Neural crest cell (in vitro differentiated cells): ENCODE measurements around the gene ADORA2B. TPM values are rescaled to one million over a fixed set of nuclear protein-coding genes. Genes with fewer than 3 reads are reported as not detected.

Source experiments
- DNase-seq: peaks from one replicate; pipeline ENCODE4 v3.0.0; 2021; ENCODE audit warnings: low read depth, mixed read lengths, low spot score
- H3K27ac Mint-ChIP-seq: one replicate; pipeline ENCODE4 v1.8.0; 2021; ENCODE audit warnings: mild to moderate bottlenecking, mixed read lengths; ENCODE audit not compliant: unreplicated experiment
- H3K27me3 Mint-ChIP-seq: 2 replicates; pipeline ENCODE4 v1.8.0; 2021; ENCODE audit warnings: low read depth, mild to moderate bottlenecking, mixed read lengths
- H3K36me3 Mint-ChIP-seq: 2 replicates; pipeline ENCODE4 v1.8.0; 2021; ENCODE audit warnings: low read depth, mild to moderate bottlenecking, mixed read lengths
- H3K4me1 Mint-ChIP-seq: 2 replicates; pipeline ENCODE4 v1.8.0; 2021; ENCODE audit warnings: mixed read lengths
- H3K4me3 Mint-ChIP-seq: one replicate; pipeline ENCODE4 v1.8.0; 2021; ENCODE audit warnings: mild to moderate bottlenecking, mixed read lengths
- H3K9me3 Mint-ChIP-seq: 2 replicates; pipeline ENCODE4 v1.8.0; 2021; ENCODE audit warnings: mixed read lengths
- total RNA-seq: library from RNA; stranded (reverse); gene quantifications from 2 replicates; pipeline ENCODE4 v1.2.1, GENCODE V29; 2021
- TF ChIP-seq, protein P1 (sequence below): fragments of 200-600 bp; sonication (generic); conservative IDR thresholded peaks from 2 replicates; pipeline ENCODE4 v1.5.0; 2021; ENCODE audit warnings: antibody characterized with exemption, mild to moderate bottlenecking

The ADORA2B gene
- total RNA-seq, 1 donor from 2014 or later: 0.98 TPM

DNA sequence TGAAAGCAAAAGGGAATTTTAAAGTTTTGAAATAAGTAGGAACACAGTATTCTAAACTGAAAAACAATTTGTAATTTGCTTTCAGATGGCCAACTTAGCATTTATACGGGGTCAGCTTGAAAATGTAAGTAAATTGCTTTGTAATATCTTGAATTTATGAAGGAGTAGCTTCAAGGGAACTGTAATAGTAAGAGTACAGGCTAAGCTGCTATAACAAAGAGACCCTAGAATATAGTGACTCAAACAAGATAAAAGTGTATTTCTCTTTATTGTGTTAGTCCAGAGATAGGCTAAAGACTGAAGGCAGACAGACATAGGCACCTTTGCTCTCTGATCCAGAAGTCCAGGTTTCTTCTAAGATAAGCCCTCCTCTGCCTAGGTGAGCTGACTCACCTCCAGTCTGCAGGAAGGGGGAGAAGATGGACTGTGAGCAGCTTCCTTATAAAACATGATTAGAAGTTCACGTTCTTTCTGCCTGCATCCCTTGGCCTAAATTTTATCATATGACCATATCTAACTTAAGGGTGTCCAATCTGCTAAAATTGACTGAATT lies 57.9 kb downstream of the ADORA2B start:
- peaks cover 29% of the 10 kb centered on the region for H3K4me1 Mint-ChIP-seq
- peaks cover 6% of the 10 kb centered on the region for H3K9me3 Mint-ChIP-seq
- H3K27ac Mint-ChIP-seq: no peak overlapping the region
- no peaks in the 10 kb centered on the region for H3K27me3 Mint-ChIP-seq
- no peak for DNase-seq
- peaks cover 50% of the 10 kb centered on the region for H3K36me3 Mint-ChIP-seq
- peak overlapping the region; percentile 91 for H3K4me3 Mint-ChIP-seq
- TF ChIP-seq, protein P1, sequence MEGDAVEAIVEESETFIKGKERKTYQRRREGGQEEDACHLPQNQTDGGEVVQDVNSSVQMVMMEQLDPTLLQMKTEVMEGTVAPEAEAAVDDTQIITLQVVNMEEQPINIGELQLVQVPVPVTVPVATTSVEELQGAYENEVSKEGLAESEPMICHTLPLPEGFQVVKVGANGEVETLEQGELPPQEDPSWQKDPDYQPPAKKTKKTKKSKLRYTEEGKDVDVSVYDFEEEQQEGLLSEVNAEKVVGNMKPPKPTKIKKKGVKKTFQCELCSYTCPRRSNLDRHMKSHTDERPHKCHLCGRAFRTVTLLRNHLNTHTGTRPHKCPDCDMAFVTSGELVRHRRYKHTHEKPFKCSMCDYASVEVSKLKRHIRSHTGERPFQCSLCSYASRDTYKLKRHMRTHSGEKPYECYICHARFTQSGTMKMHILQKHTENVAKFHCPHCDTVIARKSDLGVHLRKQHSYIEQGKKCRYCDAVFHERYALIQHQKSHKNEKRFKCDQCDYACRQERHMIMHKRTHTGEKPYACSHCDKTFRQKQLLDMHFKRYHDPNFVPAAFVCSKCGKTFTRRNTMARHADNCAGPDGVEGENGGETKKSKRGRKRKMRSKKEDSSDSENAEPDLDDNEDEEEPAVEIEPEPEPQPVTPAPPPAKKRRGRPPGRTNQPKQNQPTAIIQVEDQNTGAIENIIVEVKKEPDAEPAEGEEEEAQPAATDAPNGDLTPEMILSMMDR: no peak

DNA sequence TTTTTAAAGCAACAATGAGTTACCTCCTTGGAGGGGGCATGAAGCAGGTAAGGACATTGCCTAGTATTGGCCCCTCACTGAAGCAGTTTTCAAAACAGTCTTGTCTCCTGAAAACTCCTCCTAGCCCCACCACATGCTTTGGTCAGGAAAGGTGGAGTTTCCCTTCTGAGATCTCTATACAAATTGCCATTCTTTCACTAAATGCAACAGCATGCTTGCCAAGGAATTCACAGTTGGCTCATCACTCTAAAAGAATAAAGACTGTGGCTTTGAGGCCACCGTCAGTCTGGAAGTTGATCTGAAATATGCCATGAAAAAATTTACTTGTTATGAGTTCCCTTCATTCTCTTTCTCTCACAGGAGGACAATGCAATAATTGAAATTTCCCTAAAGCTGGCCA lies 58.9 kb downstream of the ADORA2B start:
- Mint-ChIP-seq H3K4me3 (no peak overlapping the region), H3K27me3 (no peaks in the 10 kb centered on the region), H3K36me3 (peaks cover 59% of the 10 kb centered on the region), H3K27ac (no peak overlapping the region), H3K9me3 (peaks cover 6% of the 10 kb centered on the region), H3K4me1 (peaks cover 22% of the 10 kb centered on the region)
- DNase-seq: no peak
- TF ChIP-seq, protein P1: no peak

DNA sequence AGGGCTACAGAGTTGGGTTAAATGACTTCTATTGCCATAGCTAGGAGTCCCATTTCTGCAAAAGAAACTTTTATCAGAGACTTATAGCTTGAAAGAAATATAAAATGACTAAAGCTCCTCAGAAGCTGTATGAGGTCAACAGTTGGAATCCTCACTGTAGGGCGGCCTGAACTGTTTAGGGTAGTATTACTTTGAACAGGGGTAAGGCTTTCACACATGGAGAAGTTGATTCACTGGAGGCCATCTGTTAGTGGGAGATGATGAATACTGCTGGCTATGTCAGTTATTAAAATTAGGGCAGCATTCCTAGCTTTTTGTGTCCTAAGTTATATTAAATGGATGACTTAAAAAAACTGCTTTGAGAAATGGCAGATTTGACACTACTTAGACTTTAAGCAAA lies 60.7 kb downstream of the ADORA2B start:
- Mint-ChIP-seq H3K27ac (no peak overlapping the region), H3K4me1 (peaks cover 14% of the 10 kb centered on the region), H3K9me3 (peaks cover 6% of the 10 kb centered on the region), H3K4me3 (no peak overlapping the region), H3K36me3 (peaks cover 58% of the 10 kb centered on the region), H3K27me3 (no peaks in the 10 kb centered on the region)
- TF ChIP-seq, protein P1: no peak
- DNase-seq: no peak

DNA sequence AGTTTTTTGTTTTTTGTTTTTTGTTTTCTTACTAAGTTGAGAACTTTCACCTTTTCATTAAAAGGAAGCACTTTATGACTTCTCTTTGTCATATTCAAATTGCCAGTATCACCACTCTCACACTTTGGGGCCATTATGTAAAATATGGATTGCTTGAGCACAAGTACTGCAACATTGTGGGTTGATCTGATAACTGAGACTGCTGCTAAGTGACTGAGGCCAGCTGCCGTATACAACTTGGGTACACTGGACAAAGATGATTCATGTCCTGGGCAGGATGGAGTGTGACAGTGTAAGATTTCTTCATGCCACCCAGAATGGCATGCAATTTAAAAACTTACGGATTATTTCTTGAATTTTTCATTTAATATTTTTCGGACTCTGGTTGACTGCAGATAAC lies 62.5 kb downstream of the ADORA2B start:
- H3K9me3 Mint-ChIP-seq: no peaks in the 10 kb centered on the region
- peaks cover 40% of the 10 kb centered on the region for H3K36me3 Mint-ChIP-seq
- H3K4me3 Mint-ChIP-seq: no peak overlapping the region
- no peaks in the 10 kb centered on the region for H3K4me1 Mint-ChIP-seq
- TF ChIP-seq, protein P1: no peak
- H3K27me3 Mint-ChIP-seq: no peaks in the 10 kb centered on the region
- H3K27ac Mint-ChIP-seq: no peak overlapping the region
- DNase-seq: no peak

DNA sequence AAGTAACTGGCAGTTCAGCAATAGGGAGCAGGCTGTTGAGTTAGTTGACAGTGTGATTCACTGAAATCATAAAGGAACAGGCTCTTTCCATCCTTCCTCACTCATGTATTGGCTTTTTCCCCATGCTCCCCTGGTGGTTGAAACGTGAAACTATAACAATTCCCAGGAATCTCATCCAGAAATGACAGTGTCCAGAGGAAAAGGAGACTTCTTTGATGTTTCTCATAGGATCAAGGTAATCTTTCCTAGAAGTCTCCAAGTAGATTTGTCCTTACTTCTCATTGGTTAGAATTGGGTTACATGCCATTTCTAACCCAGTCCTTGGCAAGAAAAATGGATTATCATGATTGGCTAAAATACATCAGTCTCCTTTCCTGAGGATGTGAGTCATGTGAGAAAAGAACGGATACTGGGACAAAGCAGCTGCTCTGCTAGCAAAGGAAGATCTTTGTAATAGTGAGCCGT lies 69.0 kb downstream of the ADORA2B start:
- Mint-ChIP-seq H3K27ac (no peak overlapping the region), H3K9me3 (no peaks in the 10 kb centered on the region), H3K4me1 (peaks cover 5% of the 10 kb centered on the region), H3K27me3 (no peaks in the 10 kb centered on the region), H3K36me3 (peaks cover 13% of the 10 kb centered on the region), H3K4me3 (no peak overlapping the region)
- TF ChIP-seq, protein P1: peak; percentile 60
- DNase-seq: peak; percentile 13
